OCI-LY1 (cell line): Measurements from ENCODE around the gene KDM3B.

Experiments
- H2AFZ ChIP-seq: fragments of 200-600 bp; sonication (generic), shearing (Covaris generic); 2 replicates; pipeline ENCODE4 v1.6.0; 2014; ENCODE audit warnings: antibody characterized with exemption, mild to moderate bottlenecking, low read length
- H3F3A ChIP-seq: fragments of 200-600 bp; sonication (generic), shearing (Covaris generic); 2 replicates; pipeline ENCODE4 v1.6.0; 2014; ENCODE audit warnings: mild to moderate bottlenecking, antibody characterized with exemption, low read length, moderate library complexity; ENCODE audit not compliant: insufficient read depth
- H3K27ac ChIP-seq: fragments of 200-600 bp; sonication (generic); 2 replicates; pipeline ENCODE4 v1.5.1; 2014; ENCODE audit warnings: low read length, mixed run types, mild to moderate bottlenecking, low read depth; ENCODE audit not compliant: poor library complexity, severe bottlenecking
- H3K27me3 ChIP-seq: fragments of 200-600 bp; sonication (generic); 2 replicates; pipeline ENCODE4 v1.6.0; 2014; ENCODE audit warnings: antibody characterized with exemption, mild to moderate bottlenecking, low read length, moderate library complexity; ENCODE audit not compliant: insufficient read depth
- H3K36me3 ChIP-seq: fragments of 200-600 bp; sonication (generic); 2 replicates; pipeline ENCODE4 v1.6.1; 2014; ENCODE audit warnings: mild to moderate bottlenecking, antibody characterized with exemption, low read length, moderate library complexity, mixed read lengths; ENCODE audit not compliant: insufficient read depth
- H3K4me1 ChIP-seq: fragments of 200-600 bp; sonication (generic); 2 replicates; pipeline ENCODE4 v1.5.1; 2014; ENCODE audit warnings: mild to moderate bottlenecking, low read length, moderate library complexity; ENCODE audit not compliant: insufficient read depth, severe bottlenecking
- H3K4me2 ChIP-seq: fragments of 200-600 bp; sonication (generic), shearing (Covaris generic); 2 replicates; pipeline ENCODE4 v1.6.1; 2014; ENCODE audit warnings: low read length
- H3K4me3 ChIP-seq: fragments of 200-600 bp; sonication (generic); 2 replicates; pipeline ENCODE4 v1.5.1; 2014; ENCODE audit warnings: low read length, low read depth, mild to moderate bottlenecking, mixed read lengths; ENCODE audit not compliant: poor library complexity, severe bottlenecking
- H3K79me2 ChIP-seq: fragments of 200-600 bp; shearing (Covaris generic); 2 replicates; pipeline ENCODE4 v1.6.1; 2016; ENCODE audit warnings: mixed run types, low read length, mixed read lengths; ENCODE audit not compliant: insufficient read depth
- H3K9ac ChIP-seq: fragments of 200-600 bp; sonication (generic), shearing (Covaris generic); 2 replicates; pipeline ENCODE4 v1.6.1; 2014; ENCODE audit warnings: mild to moderate bottlenecking, low read length, mixed read lengths
- H3K9me2 ChIP-seq: fragments of 200-600 bp; sonication (generic), shearing (Covaris generic); 2 replicates; pipeline ENCODE4 v1.6.1; 2014; ENCODE audit warnings: low read depth, mild to moderate bottlenecking, low read length, mixed read lengths
- H3K9me3 ChIP-seq: fragments of 200-600 bp; shearing (Covaris generic); 2 replicates; pipeline ENCODE4 v1.6.1; 2014; ENCODE audit warnings: low read length, mixed read lengths
- H4K20me1 ChIP-seq: fragments of 200-600 bp; sonication (generic), shearing (Covaris generic); 2 replicates; pipeline ENCODE4 v1.6.0; 2016; ENCODE audit warnings: mild to moderate bottlenecking, low read length; ENCODE audit not compliant: insufficient read depth
- CTCF ChIP-seq: fragments of 200-600 bp; sonication (generic), shearing (Covaris generic); IDR thresholded peaks from 2 replicates; pipeline ENCODE4 v1.5.1; 2017; ENCODE audit warnings: mild to moderate bottlenecking, antibody characterized with exemption, low read length, moderate library complexity, mixed read lengths
- EZH2 ChIP-seq: fragments of 200-600 bp; sonication (generic), shearing (Covaris generic); IDR thresholded peaks from 2 replicates; pipeline ENCODE4 v1.8.0; 2017; ENCODE audit warnings: borderline replicate concordance, mixed run types, mild to moderate bottlenecking, antibody characterized with exemption, low read length, moderate library complexity, mixed read lengths

Gene KDM3B

GRCh38 chr5:138353560-138354080, 1.1 kb downstream of the KDM3B start:
- Histone ChIP-seq H3K9ac (peak overlapping the region; percentile 94), H2AFZ (no peak overlapping the region), H3K9me2 (no peaks in the 10 kb centered on the region), H3K4me2 (peak overlapping the region; percentile 95), H3K27me3 (no peaks in the 10 kb centered on the region), H3F3A (0 out of 2 replicates have a peak, but pooled peaks cover 3% of the 10 kb centered on the region), H3K27ac (peak overlapping the region; percentile 93), H3K79me2 (peaks cover 55% of the 10 kb centered on the region), H3K36me3 (peaks cover 24% of the 10 kb centered on the region), H3K4me1 (peaks cover 26% of the 10 kb centered on the region), H4K20me1 (no peaks in the 10 kb centered on the region), H3K9me3 (no peaks in the 10 kb centered on the region), H3K4me3 (peak overlapping the region; percentile 98)
- TF ChIP-seq EZH2 (no peak), CTCF (no peak)

- peaks cover 62% of the 10 kb centered on the region for H3K79me2 ChIP-seq
- no peaks in the 10 kb centered on the region for H3K27me3 ChIP-seq
- peak overlapping the region; percentile 94 for H3K9ac ChIP-seq
- 0 out of 2 replicates have a peak, but pooled peaks cover 3% of the 10 kb centered on the region for H3F3A ChIP-seq
- peak overlapping the region; percentile 95 for H3K4me2 ChIP-seq
- peak overlapping the region; percentile 93 for H3K27ac ChIP-seq
- H3K36me3 ChIP-seq = peaks cover 17% of the 10 kb centered on the region
- no peaks in the 10 kb centered on the region for H4K20me1 ChIP-seq
- peak overlapping the region; percentile 98 for H3K4me3 ChIP-seq
- H3K9me2 ChIP-seq = no peaks in the 10 kb centered on the region
- H3K9me3 ChIP-seq = no peaks in the 10 kb centered on the region
- TF ChIP-seq CTCF = no peak
- TF ChIP-seq EZH2 = no peak
- peaks cover 28% of the 10 kb centered on the region for H3K4me1 ChIP-seq
- no peak overlapping the region for H2AFZ ChIP-seq
These were observed 1.9 kb downstream of the KDM3B start for GRCh38 chr5:138354387-138354786.

GRCh38 chr5:138354926-138355378, 2.5 kb downstream of the KDM3B start:
- Histone ChIP-seq H3K27ac (peak overlapping the region; percentile 93), H3K27me3 (no peaks in the 10 kb centered on the region), H3K4me1 (peaks cover 34% of the 10 kb centered on the region), H3F3A (peaks cover 3% of the 10 kb centered on the region; the same call in 1 of the 2 replicates), H3K79me2 (peaks cover 67% of the 10 kb centered on the region), H3K36me3 (peaks cover 11% of the 10 kb centered on the region), H2AFZ (no peak overlapping the region), H3K9ac (peak overlapping the region; percentile 94; the same call in 1 of the 2 replicates), H3K9me3 (no peaks in the 10 kb centered on the region), H3K4me2 (peak overlapping the region; percentile 95), H3K4me3 (peak overlapping the region; percentile 98), H4K20me1 (no peaks in the 10 kb centered on the region), H3K9me2 (no peaks in the 10 kb centered on the region)
- TF ChIP-seq CTCF = peak; percentile 25; the same call in 1 of the 2 replicates
- no peak for TF ChIP-seq EZH2
